ENCODE data around the gene ZFYVE9.
"Not testable (repeated sequence)": the region's sequence is repeated elsewhere in the genome, so short reads cannot be mapped to it uniquely, and the experiment has no call there.

The ZFYVE9 gene

DNA sequence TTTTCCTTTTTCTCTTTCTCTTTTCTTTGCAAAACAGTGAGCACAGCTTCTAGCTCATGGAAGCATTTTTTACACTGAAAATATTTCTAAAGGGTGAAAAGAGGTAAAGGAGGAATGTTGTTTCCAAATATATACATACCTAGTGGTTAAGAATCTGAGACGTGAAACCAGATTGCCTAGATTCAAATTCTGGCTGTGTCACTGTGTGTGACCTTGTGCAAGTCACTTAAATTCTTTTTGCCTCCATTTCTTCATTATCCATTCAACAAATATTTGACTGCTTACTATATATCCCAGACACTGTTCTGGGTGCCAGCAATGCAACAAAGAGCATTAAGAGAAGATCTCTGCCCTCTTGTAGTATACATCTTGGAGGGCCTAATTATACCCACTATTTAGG lies 53.3 kb downstream of the ZFYVE9 start:
- H3K4me3 ChIP-seq (ENCODE audit: low read length), result no peak overlapping the region
- no peaks in the 10 kb centered on the region for H3K27me3 ChIP-seq (ENCODE audit: control insufficient read depth, insufficient read depth, low read length)
- no peak overlapping the region for H3K4me2 ChIP-seq (ENCODE audit: low read length)
- H3K4me1 ChIP-seq (ENCODE audit: control insufficient read depth, insufficient read depth, low read length), result peaks cover 4% of the 10 kb centered on the region
- no peaks in the 10 kb centered on the region for H3K36me3 ChIP-seq (ENCODE audit: insufficient read depth, low read length)
- no peaks in the 10 kb centered on the region for H3K9me3 ChIP-seq (replicated peaks; ENCODE audit: low read length)
- H3K9ac ChIP-seq (ENCODE audit: low read depth, low read length), result no peak overlapping the region

DNA sequence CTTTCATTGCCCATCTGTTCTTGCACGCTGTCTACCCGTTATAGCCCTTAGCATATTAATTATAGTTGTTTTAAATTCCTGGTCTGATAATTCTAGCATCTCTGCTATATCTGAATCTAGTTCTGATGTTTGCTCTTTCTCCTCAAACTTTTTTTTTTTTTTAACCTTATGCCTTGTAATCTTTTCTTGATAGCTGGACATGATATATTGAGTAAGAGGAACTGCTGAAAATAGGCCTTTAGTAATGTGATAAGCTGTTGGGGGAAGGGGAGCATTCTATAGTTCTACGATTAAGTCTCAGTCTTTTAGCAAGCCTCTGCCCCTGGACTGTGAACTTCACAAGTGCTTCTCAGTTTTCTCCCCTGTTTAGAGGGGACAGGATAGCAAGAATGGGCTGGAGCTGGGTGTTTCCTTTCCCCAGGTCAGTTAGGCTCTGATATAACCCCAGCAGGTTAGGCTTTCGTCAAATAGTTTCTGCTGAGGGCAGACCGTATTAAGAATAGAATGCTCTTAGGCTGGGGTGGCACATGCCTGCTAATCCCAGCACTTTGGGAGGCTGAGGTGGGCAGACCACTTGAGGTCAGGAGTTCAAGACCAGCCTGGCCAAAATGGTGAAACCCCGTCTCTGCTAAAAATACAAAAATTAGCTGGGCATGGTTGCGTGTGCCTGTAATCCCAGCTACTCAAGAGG lies 62.2 kb downstream of the ZFYVE9 start:
- Histone ChIP-seq H3K4me2 (ENCODE audit: low read length) (no peak overlapping the region), H3K4me3 (ENCODE audit: low read length) (no peak overlapping the region), H3K9ac (ENCODE audit: low read depth, low read length) (no peak overlapping the region), H3K36me3 (ENCODE audit: insufficient read depth, low read length) (no peaks in the 10 kb centered on the region), H3K27me3 (ENCODE audit: control insufficient read depth, insufficient read depth, low read length) (no peaks in the 10 kb centered on the region), H3K4me1 (ENCODE audit: control insufficient read depth, insufficient read depth, low read length) (no peaks in the 10 kb centered on the region), H3K9me3 (replicated peaks; ENCODE audit: low read length) (no peaks in the 10 kb centered on the region)

DNA sequence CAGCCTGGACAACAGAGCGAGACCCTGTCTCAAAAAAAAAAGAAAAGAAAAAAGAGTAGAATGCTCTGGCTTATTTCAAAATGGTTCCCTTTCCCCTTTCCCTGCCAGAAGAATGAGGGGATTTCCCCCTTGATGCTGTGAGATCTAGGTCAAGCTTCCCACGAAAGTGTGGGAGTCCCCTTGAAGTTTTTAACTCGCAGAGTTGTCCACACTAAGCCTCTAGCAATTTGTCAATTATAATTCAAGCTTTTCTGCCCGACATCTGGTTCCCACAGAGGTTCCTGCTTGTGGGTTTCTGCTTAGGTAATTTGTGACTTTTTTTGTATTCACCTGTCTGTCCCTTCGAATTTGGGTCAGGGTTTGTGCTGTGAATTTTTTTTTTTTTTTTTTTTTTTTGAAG lies 62.8 kb downstream of the ZFYVE9 start:
- no peaks in the 10 kb centered on the region for H3K27me3 ChIP-seq (ENCODE audit: control insufficient read depth, insufficient read depth, low read length)
- H3K9me3 ChIP-seq (replicated peaks; ENCODE audit: low read length), result no peaks in the 10 kb centered on the region
- H3K4me1 ChIP-seq (ENCODE audit: control insufficient read depth, insufficient read depth, low read length), result no peaks in the 10 kb centered on the region
- no peak overlapping the region for H3K9ac ChIP-seq (ENCODE audit: low read depth, low read length)
- no peak overlapping the region for H3K4me3 ChIP-seq (ENCODE audit: low read length)
- H3K36me3 ChIP-seq (ENCODE audit: insufficient read depth, low read length), result no peaks in the 10 kb centered on the region
- H3K4me2 ChIP-seq (ENCODE audit: low read length), result no peak overlapping the region

DNA sequence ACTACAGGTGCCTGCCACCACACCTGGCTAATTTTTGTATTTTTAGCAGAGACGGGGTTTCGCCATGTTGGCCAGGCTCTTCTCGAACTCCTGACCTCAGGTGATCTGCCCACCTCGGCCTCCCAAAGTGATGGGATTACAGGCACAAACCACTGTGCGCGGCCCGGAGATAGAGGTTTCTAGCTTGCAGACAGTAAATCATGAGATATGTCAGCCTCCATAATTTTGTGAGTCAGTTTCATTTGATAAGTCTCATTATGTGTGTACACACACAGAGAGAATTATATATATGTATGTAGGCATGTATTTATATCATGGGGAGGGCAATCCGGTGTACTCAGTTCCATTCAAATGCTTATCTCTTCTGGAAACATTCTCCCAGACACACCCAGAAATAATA lies 64.8 kb downstream of the ZFYVE9 start:
- H3K27me3 ChIP-seq (ENCODE audit: control insufficient read depth, insufficient read depth, low read length); H3K4me3 ChIP-seq (ENCODE audit: low read length); H3K9me3 ChIP-seq (replicated peaks; ENCODE audit: low read length); H3K36me3 ChIP-seq (ENCODE audit: insufficient read depth, low read length); H3K4me1 ChIP-seq (ENCODE audit: control insufficient read depth, insufficient read depth, low read length); H3K9ac ChIP-seq (ENCODE audit: low read depth, low read length); H3K4me2 ChIP-seq (ENCODE audit: low read length): not testable (repeated sequence)

DNA sequence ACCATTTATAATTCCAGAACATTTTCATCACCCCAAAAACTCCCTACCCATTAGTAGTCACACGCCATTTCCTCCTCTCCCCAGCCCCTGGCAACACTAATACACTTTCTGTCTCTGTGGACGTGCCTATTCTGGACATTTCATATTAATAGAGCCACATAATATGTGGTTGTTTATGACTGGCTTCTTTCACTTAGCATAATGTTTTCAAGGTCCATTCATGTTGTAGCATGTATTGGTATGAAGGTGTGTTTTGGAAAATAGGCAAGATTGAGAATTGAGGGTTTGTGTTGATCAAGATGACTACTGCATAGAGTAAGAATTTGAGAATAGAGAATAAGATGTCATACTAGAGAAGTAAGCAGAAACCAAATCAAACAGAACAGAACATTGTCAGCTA lies 67.5 kb downstream of the ZFYVE9 start:
- no peak overlapping the region for H3K9ac ChIP-seq (ENCODE audit: low read depth, low read length)

DNA sequence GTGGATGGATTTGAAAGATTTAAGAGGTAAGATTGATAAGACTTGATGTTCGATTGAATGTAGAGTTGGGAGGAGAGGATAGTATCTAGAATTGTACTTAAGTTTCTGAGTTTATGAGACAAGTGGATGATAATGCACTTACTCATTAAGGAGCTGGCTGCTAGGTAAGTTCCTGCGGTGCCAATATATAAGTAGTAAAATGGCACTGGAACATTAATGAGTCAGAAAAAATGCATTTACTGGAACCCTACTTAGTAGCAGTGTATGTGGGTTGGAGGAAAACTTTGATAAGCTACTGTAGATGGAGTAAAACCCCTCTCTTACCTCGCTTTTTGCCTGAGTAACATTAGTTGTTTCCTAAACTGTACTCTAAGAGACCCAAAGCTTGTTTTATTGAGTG lies 68.2 kb downstream of the ZFYVE9 start:
- Histone ChIP-seq H3K4me1 (ENCODE audit: control insufficient read depth, insufficient read depth, low read length) (no peaks in the 10 kb centered on the region), H3K4me2 (ENCODE audit: low read length) (no peak overlapping the region), H3K36me3 (ENCODE audit: insufficient read depth, low read length) (no peaks in the 10 kb centered on the region), H3K27me3 (ENCODE audit: control insufficient read depth, insufficient read depth, low read length) (no peaks in the 10 kb centered on the region), H3K9me3 (replicated peaks; ENCODE audit: low read length) (no peaks in the 10 kb centered on the region), H3K4me3 (ENCODE audit: low read length) (no peak overlapping the region), H3K9ac (ENCODE audit: low read depth, low read length) (no peak overlapping the region)

More for the DNA sequence above, 67.5 kb downstream of the ZFYVE9 start:
- H3K36me3 ChIP-seq (ENCODE audit: insufficient read depth, low read length), result no peaks in the 10 kb centered on the region
- H3K4me1 ChIP-seq (ENCODE audit: control insufficient read depth, insufficient read depth, low read length), result no peaks in the 10 kb centered on the region
- no peaks in the 10 kb centered on the region for H3K9me3 ChIP-seq (replicated peaks; ENCODE audit: low read length)
- no peak overlapping the region for H3K4me2 ChIP-seq (ENCODE audit: low read length)
- no peaks in the 10 kb centered on the region for H3K27me3 ChIP-seq (ENCODE audit: control insufficient read depth, insufficient read depth, low read length)
- no peak overlapping the region for H3K4me3 ChIP-seq (ENCODE audit: low read length)

DNA sequence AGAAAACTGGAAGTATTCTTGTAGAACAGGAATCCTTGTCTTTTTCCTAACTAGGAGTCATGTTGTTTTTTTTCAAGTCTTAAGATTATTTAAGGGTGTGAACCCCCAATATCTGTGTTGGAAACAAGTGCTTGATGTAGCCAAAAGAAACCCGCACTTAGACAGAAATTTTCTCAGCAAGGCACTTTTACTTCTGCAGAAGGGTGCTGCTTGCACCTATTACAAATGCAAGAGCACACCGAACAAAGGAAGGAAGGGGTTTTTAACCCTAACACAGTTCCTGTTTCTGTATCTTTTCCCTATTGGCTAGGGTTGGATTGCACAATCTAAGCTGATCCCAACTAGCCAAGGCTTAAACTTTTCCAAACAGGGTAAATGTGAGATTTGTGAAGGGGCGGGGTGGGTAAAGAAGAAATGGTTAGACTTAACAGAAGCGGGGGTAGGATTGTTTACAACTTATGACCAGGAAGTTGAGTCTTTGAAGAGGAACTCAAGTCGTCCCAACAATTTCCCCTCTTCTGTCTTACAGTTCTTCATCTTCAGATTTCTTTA lies 75.1 kb downstream of the ZFYVE9 start:
- Histone ChIP-seq H3K4me3 (ENCODE audit: low read length) (no peak overlapping the region), H3K4me2 (ENCODE audit: low read length) (no peak overlapping the region), H3K9ac (ENCODE audit: low read depth, low read length) (no peak overlapping the region), H3K36me3 (ENCODE audit: insufficient read depth, low read length) (peaks cover 23% of the 10 kb centered on the region), H3K4me1 (ENCODE audit: control insufficient read depth, insufficient read depth, low read length) (no peaks in the 10 kb centered on the region), H3K9me3 (replicated peaks; ENCODE audit: low read length) (peaks cover 13% of the 10 kb centered on the region), H3K27me3 (ENCODE audit: control insufficient read depth, insufficient read depth, low read length) (no peaks in the 10 kb centered on the region)

DNA sequence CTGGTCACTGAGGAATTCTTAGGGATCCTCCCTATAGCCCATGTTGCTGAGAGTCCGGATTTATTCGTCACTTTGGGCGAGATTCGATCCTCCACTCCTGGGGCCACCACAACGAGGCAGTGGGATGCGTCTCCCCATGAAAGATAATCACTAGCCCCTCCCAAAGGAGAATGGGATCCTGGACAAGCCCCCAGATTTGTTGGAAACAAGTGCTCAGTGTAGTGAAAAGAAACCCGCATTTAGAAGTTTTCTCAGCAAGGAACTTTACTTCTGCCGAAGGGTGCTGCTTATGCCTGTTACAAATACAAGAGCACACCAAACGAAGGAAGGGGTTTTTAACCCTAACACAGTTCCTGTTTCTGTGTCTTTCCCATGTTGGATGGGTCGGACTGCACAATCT lies 83.3 kb downstream of the ZFYVE9 start:
- H3K4me1 ChIP-seq (ENCODE audit: control insufficient read depth, insufficient read depth, low read length), result no peaks in the 10 kb centered on the region
- H3K27me3 ChIP-seq (ENCODE audit: control insufficient read depth, insufficient read depth, low read length), result no peaks in the 10 kb centered on the region
- H3K4me3 ChIP-seq (ENCODE audit: low read length), result no peak overlapping the region
- H3K36me3 ChIP-seq (ENCODE audit: insufficient read depth, low read length), result no peaks in the 10 kb centered on the region
- H3K9ac ChIP-seq (ENCODE audit: low read depth, low read length), result no peak overlapping the region
- H3K4me2 ChIP-seq (ENCODE audit: low read length), result no peak overlapping the region
- H3K9me3 ChIP-seq (replicated peaks; ENCODE audit: low read length), result peaks cover 5% of the 10 kb centered on the region

DNA sequence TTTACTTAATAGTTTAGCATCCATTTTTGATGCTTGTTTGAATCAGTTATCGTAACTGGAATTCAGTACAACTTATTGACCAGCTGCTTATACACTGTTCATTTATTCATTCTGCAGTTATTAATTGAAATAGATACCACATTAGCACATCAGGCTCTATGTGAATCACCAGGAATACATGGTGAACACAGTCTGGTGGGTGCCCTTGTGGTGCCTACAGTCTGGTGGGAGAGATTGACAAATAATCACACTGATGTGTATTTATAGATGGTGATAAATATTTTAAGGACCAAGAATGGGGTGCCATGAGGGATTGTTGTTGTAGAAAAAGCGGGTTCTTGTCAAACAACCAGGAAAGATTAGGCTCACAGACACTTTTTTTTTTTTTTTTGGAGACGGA lies 87.6 kb downstream of the ZFYVE9 start:
- no peak overlapping the region for H3K4me3 ChIP-seq (ENCODE audit: low read length)

DNA sequence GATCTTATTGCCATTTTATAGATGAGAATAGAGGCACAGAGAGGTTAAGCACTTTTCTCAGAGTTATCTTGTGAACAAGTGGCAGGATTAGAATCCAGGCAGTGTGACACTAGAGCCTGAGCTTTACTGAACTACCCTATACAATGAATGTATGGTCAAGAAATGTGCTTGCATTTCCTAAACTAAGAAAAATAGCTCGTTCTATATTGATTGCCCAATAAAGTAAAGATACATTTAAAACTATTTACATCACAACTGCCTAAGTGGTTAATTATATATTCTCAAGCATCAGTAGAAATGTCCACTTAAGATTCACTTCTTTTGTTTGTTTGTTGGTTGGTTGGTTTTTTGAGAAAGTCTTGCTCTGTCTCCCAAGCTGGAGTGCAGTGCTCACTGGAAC lies 91.6 kb downstream of the ZFYVE9 start:
- Histone ChIP-seq H3K27me3 (ENCODE audit: control insufficient read depth, insufficient read depth, low read length) (no peaks in the 10 kb centered on the region), H3K4me2 (ENCODE audit: low read length) (no peak overlapping the region), H3K4me1 (ENCODE audit: control insufficient read depth, insufficient read depth, low read length) (peaks cover 12% of the 10 kb centered on the region)

More for the DNA sequence above, 87.6 kb downstream of the ZFYVE9 start:
- Histone ChIP-seq H3K4me1 (ENCODE audit: control insufficient read depth, insufficient read depth, low read length) (no peaks in the 10 kb centered on the region), H3K36me3 (ENCODE audit: insufficient read depth, low read length) (no peaks in the 10 kb centered on the region), H3K9me3 (replicated peaks; ENCODE audit: low read length) (peaks cover 5% of the 10 kb centered on the region), H3K4me2 (ENCODE audit: low read length) (no peak overlapping the region), H3K9ac (ENCODE audit: low read depth, low read length) (no peak overlapping the region), H3K27me3 (ENCODE audit: control insufficient read depth, insufficient read depth, low read length) (no peaks in the 10 kb centered on the region)

DNA sequence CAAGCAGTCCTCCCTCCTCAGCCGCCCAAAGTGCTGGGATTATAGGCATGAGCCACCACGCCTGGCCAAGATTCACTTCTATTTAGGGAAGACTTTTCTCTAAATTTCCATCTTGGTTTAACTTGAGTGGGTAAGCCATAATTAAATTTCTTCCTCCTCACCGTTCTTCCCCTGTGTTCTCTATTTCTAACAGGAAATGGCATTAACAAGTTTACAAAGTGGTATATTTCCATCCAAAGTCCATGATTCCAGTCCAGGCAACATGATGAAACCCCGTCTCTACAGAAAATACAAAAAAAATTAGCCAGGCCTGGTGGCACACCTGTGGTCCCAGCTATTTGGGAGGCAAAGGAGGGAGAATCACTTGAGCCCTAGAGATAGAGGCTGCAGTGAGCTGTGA lies 92.1 kb downstream of the ZFYVE9 start:
- Histone ChIP-seq H3K27me3 (ENCODE audit: control insufficient read depth, insufficient read depth, low read length) (no peaks in the 10 kb centered on the region), H3K36me3 (ENCODE audit: insufficient read depth, low read length) (no peaks in the 10 kb centered on the region), H3K4me3 (ENCODE audit: low read length) (no peak overlapping the region), H3K4me1 (ENCODE audit: control insufficient read depth, insufficient read depth, low read length) (peaks cover 17% of the 10 kb centered on the region), H3K9me3 (replicated peaks; ENCODE audit: low read length) (no peaks in the 10 kb centered on the region), H3K9ac (ENCODE audit: low read depth, low read length) (no peak overlapping the region), H3K4me2 (ENCODE audit: low read length) (no peak overlapping the region)

More for the DNA sequence above, 91.6 kb downstream of the ZFYVE9 start:
- Histone ChIP-seq H3K4me3 (ENCODE audit: low read length) (no peak overlapping the region), H3K36me3 (ENCODE audit: insufficient read depth, low read length) (no peaks in the 10 kb centered on the region), H3K9ac (ENCODE audit: low read depth, low read length) (no peak overlapping the region), H3K9me3 (replicated peaks; ENCODE audit: low read length) (no peaks in the 10 kb centered on the region)

DNA sequence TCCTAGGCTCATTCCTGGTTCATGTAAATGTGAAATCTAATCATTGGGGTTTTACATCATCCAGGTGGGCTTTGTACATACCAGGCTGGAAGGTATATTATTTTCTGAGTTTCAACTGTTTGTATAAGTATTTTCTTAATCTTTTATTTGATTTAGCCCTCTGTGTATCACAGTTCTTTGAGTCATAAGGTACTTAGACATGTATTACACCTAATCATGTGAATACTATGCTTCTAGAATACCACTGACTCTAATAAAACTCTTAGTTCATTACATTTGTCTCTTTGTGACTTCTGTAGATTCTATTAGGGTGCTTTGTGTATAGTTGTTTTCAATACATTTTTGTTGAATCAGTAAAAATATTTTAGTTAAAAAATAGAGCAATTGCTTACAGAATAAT lies 92.8 kb downstream of the ZFYVE9 start:
- Histone ChIP-seq H3K36me3 (ENCODE audit: insufficient read depth, low read length) (no peaks in the 10 kb centered on the region), H3K9ac (ENCODE audit: low read depth, low read length) (no peak overlapping the region), H3K27me3 (ENCODE audit: control insufficient read depth, insufficient read depth, low read length) (no peaks in the 10 kb centered on the region), H3K4me3 (ENCODE audit: low read length) (no peak overlapping the region), H3K4me2 (ENCODE audit: low read length) (no peak overlapping the region), H3K9me3 (replicated peaks; ENCODE audit: low read length) (no peaks in the 10 kb centered on the region), H3K4me1 (ENCODE audit: control insufficient read depth, insufficient read depth, low read length) (peaks cover 22% of the 10 kb centered on the region)
